K562 (cell line): Measurements from ENCODE around the gene BST1. TPM values are rescaled to one million over a fixed set of nuclear protein-coding genes. Genes with fewer than 3 reads are reported as not detected.

Experiments
- ATF7 ChIP-seq: fragments of 450-650 bp; IDR thresholded peaks from 2 replicates; pipeline ENCODE4 v1.7.1; 2014; ENCODE audit warnings: mild to moderate bottlenecking, moderate library complexity
- E2F1 ChIP-seq: sonication (generic); formaldehyde crosslinking; IDR thresholded peaks from 2 replicates; pipeline ENCODE4 v1.8.1; 2023; ENCODE audit warnings: mild to moderate bottlenecking, missing genetic modification reagents, moderate library complexity
- E4F1 ChIP-seq: fragments of 250-450 bp; sonication (Bioruptor Pico); IDR thresholded peaks from 2 replicates; pipeline ENCODE4 v1.5.0; 2021; ENCODE audit warnings: mild to moderate bottlenecking, borderline replicate concordance
- ELF1 ChIP-seq: fragments of 200-800 bp; sonication (Bioruptor generic); IDR thresholded peaks from 2 replicates; pipeline ENCODE4 v1.6.1; 2016; ENCODE audit warnings: missing genetic modification characterization, missing compliant biosample characterization
- FOXM1 ChIP-seq, 2 experiments: fragments of 450-650 bp in 1 of 2; sonication (generic) in 1 of 2; formaldehyde crosslinking in 1 of 2; IDR thresholded peaks; 2 replicates each; pipeline versions ENCODE4 v1.6.1 to v1.9.0; 2017 to 2022; ENCODE audit warnings: low read depth in 2 of 2, mild to moderate bottlenecking in 2 of 2, missing genetic modification reagents in 1 of 2, moderate library complexity in 1 of 2
- HNRNPLL ChIP-seq: fragments of 200-400 bp; formaldehyde crosslinking; IDR thresholded peaks from 2 replicates; pipeline ENCODE4 v1.6.1; 2017; ENCODE audit warnings: low read length, low read depth, mild to moderate bottlenecking; ENCODE audit not compliant: poor library complexity, severe bottlenecking
- PBX2 ChIP-seq, 2 experiments: IDR thresholded peaks in 1 of 2; conservative IDR thresholded peaks in 1 of 2; 2 replicates each; pipeline ENCODE4 v1.6.1; 2016; ENCODE audit warnings: low read depth in 2 of 2, mild to moderate bottlenecking in 1 of 2, missing compliant biosample characterization in 1 of 2, missing genetic modification characterization in 1 of 2, moderate library complexity in 1 of 2
- PHF8 ChIP-seq: fragments of 200-600 bp; sonication (generic); IDR thresholded peaks from 2 replicates; pipeline ENCODE4 v1.6.1; 2012; ENCODE audit warnings: mixed run types, mild to moderate bottlenecking, inconsistent platforms, low read length, moderate library complexity, borderline replicate concordance
- SIN3B ChIP-seq: fragments of 450-650 bp; IDR thresholded peaks from 2 replicates; pipeline ENCODE4 v1.6.1; 2017; ENCODE audit warnings: low read depth, mild to moderate bottlenecking, moderate library complexity
- SP2 ChIP-seq: IDR thresholded peaks from 2 replicates; pipeline ENCODE4 v1.6.1; 2011; ENCODE audit warnings: mild to moderate bottlenecking, low read depth, low read length, moderate library complexity; ENCODE audit not compliant: poor library complexity, severe bottlenecking; ENCODE audit errors: extremely low read depth
- TAF1 ChIP-seq: IDR thresholded peaks from 2 replicates; pipeline ENCODE4 v1.6.1; 2011; ENCODE audit warnings: mild to moderate bottlenecking, low read length, moderate library complexity; ENCODE audit not compliant: insufficient read depth, control insufficient read depth, severe bottlenecking; ENCODE audit errors: extremely low read depth
- THAP12 ChIP-seq: fragments of 250-450 bp; sonication (Bioruptor Pico); IDR thresholded peaks from 2 replicates; pipeline ENCODE4 v1.9.0; 2021; ENCODE audit warnings: mild to moderate bottlenecking, inconsistent platforms
- ZBTB1 ChIP-seq: sonication (generic); formaldehyde crosslinking; IDR thresholded peaks from 2 replicates; pipeline ENCODE4 v1.8.1; 2023; ENCODE audit warnings: missing genetic modification reagents, low read depth, mild to moderate bottlenecking, borderline replicate concordance
- polyA plus RNA-seq, 8 experiments: library from polyadenylated mRNA; depleted of rRNA in 4 of 8; stranded (reverse) in 5 of 8; unstranded in 3 of 8; fragments of >200 nt; fragmentation: Nextera tagmentation in 2 of 8; fragmentation: Illumina TruSeq in 1 of 8; extraction: Ambion mirVana in 2 of 8; extraction: Trizol in 1 of 8; gene quantifications; 2 replicates each; pipeline versions ENCODE4 v1.2.1 to v1.2.3, GENCODE V29; 2011 to 2014; ENCODE audit warnings: inconsistent platforms in 1 of 8, missing spikeins in 1 of 8
- total RNA-seq, 7 experiments: library from RNA; depleted of rRNA in 6 of 7; stranded (reverse); fragments of >200 nt in 6 of 7; fragmentation: Illumina TruSeq in 2 of 7; extraction: Trizol in 2 of 7; gene quantifications; 2 replicates each; pipeline versions ENCODE4 v1.2.1 to v1.2.3, GENCODE V29; 2011 to 2021; ENCODE audit warnings: low replicate concordance in 1 of 7

BST1 gene
- total and polyA plus RNA-seq, 9 of the 15 experiments (the other 6 are each of a cell fraction or from before 2014, with no cell fraction given) = 0.04 to 0.38 (median 0.07) TPM; not detected in 6

- TF ChIP-seq SP2 (no peak), E2F1 (CRISPR knock-in tag) (0 out of 2 replicates have a peak, but pooled peaks have one; percentile 6), PBX2 (CRISPR knock-in tag; IDR thresholded peaks at IDR 0.05; ENCODE audit: low read depth) (no peak), PBX2 (tag; conservative IDR thresholded peaks at IDR 0.05; ENCODE audit: low read depth) (no peak), PHF8 (peak; percentile 86; the same call in 1 of the 2 replicates), ELF1 (no peak), TAF1 (peak; percentile 4), ATF7 (peak; percentile 38; the same call in 1 of the 2 replicates), SIN3B (0 out of 2 replicates have a peak, but pooled peaks have one; percentile 36), ZBTB1 (peak; percentile 83), HNRNPLL (peak; percentile 43), THAP12 (CRISPR knock-in tag) (0 out of 2 replicates have a peak, but pooled peaks have one; percentile 25), E4F1 (CRISPR knock-in tag) (0 out of 2 replicates have a peak, but pooled peaks have one; percentile 26), FOXM1 (IDR thresholded peaks at IDR 0.05; ENCODE audit: low read depth) (no peak), FOXM1 (CRISPR knock-in tag; IDR thresholded peaks at IDR 0.05; ENCODE audit: low read depth) (0 out of 2 replicates have a peak, but pooled peaks have one; percentile 77)
These were observed 48.2 kb upstream of the BST1 start (continued) for GRCh38 chr4:15654593-15655222.
